NCI-H2171 treated with DMSO at 0.1 percent for 48 hours (cell line): ENCODE data around the gene ASCC1.
"Not testable (repeated sequence)": the region's sequence is repeated elsewhere in the genome, so short reads cannot be mapped to it uniquely, and the experiment has no call there.

Experiments
- DNase-seq: peaks from one replicate; lab custom pipeline; 2025; lab: John Stamatoyannopoulos, UW

ASCC1 gene

GRCh38 chr10:72219235-72219814 lies 3.2 kb upstream of the ASCC1 start:
- no peak for DNase-seq

DNA sequence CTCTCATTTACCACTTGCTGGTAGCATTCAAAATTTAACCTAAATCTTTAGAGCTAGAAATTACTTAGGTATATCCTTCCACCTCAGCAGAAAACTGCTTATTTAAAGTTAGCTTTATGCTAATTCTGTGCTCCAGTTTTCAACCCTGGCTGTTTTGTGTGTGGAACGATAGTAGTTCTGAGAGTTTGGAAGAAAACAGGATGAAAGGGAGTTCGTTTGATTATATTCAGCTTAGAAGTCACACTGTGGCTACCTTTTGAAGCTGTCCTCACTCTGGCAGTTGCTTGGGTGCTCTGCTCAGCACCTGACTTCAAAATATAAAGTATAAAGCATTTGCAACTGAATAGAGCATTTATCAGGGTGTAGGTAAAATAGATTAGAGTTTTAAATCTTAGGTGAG lies 2.6 kb upstream of the ASCC1 start:
- no peak for DNase-seq

GRCh38 chr10:72218325-72218724 lies 2.2 kb upstream of the ASCC1 start:
- no peak for DNase-seq

DNA sequence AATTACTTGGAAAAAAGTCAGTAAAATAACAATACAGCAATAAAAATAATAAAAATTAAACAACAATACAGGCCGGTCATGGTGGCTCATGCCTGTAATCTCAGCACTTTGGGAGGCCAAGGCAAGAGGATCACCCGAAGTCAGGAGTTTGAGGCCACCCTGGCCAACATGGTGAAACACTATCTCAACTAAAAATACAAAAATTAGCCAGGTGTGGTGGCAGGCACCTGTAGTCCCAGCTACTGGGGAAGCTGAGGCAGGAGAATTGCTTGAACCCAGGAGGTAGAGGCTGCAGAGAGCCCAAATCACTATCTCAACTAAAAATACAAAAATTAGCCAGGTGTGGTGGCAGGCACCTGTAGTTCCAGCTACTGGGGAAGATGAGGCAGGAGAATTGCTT lies 4.2 kb downstream of the ASCC1 start:
- not testable (repeated sequence) for DNase-seq

DNA sequence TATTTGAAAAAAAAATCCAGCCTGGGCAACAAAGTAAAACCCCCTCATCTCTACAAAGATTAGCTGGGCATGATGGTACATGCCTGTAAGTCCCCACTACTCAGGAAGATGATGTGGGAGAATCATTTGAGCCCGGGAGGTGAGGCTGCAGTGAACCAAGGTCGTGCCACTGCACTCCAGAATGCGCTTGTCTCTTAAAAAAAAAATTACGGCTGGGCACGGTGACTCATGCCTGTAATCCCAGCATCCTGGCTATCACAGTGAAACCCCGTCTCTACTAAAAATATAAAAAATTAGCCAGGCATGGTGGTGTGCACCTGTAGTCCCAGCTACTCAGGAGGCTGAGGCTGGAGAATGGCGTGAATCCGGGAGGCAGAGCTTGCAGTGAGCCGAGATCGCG lies 4.7 kb downstream of the ASCC1 start:
- DNase-seq: not testable (repeated sequence)

GRCh38 chr10:72208526-72208925 lies 7.5 kb downstream of the ASCC1 start:
- not testable (repeated sequence) for DNase-seq

DNA sequence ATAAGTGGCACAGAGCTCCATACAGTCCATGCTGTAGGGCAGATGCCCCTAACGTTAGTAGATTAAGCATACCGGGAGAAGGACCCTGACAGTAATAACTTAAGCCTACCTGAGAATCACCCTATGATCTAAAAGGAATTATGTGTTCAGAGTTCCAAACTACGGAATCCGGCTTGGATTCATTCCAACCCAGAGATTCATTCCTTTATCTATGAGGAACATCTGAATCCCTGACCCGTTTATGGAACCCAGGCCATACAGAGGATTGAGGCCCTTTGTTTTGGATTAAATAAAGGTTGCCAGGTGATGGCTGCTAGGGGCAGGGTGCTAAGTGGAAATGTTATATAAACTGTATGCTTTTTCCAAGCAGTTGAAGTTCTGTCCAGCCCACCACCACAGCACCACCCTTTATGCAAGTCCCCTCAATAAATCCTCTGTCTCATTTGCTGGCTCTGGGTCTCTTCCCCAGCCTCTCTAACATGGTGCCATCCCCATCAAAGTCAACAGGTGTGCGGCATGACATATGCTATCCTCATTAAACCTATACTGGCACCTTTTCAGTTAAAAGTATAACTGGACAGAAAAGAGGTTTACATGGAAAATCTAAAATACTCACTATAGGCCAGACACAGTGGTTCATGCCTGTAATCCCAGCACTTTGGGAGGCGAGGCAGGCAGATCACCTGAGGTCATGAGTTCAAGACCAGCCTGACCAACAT lies 9.4 kb downstream of the ASCC1 start:
- DNase-seq: no peak

DNA sequence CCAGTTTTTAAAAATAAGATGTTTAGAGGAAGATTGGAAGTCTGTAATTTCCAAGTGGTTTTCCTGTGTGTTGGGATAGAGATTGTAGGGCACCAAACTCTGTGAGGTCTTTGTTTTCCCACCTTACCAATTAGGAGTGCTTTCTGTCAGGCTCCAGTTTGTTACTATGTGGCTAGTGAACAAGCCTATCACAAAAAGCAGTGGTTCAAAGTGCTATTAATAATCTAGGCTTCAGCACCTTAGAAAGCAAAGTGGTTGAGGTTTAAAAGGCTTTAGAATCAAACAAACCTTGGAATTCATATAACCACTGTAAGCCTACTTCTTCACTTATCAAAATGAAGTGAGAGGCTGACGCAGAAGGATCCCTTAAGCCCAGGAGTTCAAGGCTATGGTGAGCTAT lies 11.4 kb downstream of the ASCC1 start:
- no peak for DNase-seq

DNA sequence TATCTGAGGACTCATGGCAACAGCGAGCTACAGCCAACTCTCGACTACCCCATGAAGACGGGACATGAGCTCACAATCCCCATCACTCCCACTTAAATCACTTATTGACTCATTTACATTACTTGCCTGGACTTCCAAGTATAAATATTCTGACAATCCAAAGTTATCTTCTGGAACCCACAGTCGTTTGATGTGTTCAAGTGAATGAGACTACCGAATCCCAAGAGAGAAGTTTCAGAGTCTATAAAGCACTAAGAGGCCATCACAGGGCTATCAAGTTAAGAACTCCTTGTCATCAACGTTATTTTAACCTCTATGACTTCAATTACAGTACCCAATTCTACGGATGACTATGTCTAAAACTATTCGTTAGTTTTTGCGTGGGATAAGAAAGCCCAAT lies 11.8 kb downstream of the ASCC1 start:
- DNase-seq: no peak

- no peak for DNase-seq
These were observed 14.8 kb downstream of the ASCC1 start for GRCh38 chr10:72201293-72201692.

GRCh38 chr10:72200883-72201282 lies 15.2 kb downstream of the ASCC1 start:
- no peak for DNase-seq

- DNase-seq: no peak
These were observed 21.1 kb downstream of the ASCC1 start for GRCh38 chr10:72194949-72195348.

- no peak for DNase-seq
These were observed 29.1 kb downstream of the ASCC1 start for GRCh38 chr10:72186982-72187330.

- no peak for DNase-seq
These were observed 29.7 kb downstream of the ASCC1 start for GRCh38 chr10:72186258-72186981.

GRCh38 chr10:72184156-72184555 lies 31.9 kb downstream of the ASCC1 start:
- DNase-seq: no peak

GRCh38 chr10:72177454-72177853 lies 38.6 kb downstream of the ASCC1 start:
- no peak for DNase-seq

DNA sequence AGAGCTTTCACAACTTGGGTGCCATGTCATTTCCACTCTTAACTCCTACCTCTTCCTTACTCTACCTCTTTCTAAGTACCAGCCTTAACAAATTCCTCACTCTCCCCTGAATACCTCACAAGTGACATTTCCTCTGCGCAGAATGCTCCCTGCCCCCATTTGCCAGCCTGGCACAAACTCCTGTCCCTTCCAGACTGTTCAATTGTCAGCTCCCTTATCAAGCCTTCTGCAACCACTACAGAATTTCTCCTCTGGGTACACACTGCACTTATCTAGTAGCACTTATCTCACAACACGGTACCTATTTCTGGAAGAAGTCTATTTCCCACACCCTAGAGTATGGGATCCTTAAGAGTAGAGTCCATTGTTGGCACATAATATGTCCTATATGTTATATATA lies 39.4 kb downstream of the ASCC1 start:
- DNase-seq: no peak

GRCh38 chr10:72175149-72175548 lies 40.9 kb downstream of the ASCC1 start:
- no peak for DNase-seq

GRCh38 chr10:72174297-72174662 lies 41.8 kb downstream of the ASCC1 start:
- DNase-seq: no peak

- no peak for DNase-seq
These were observed 42.3 kb downstream of the ASCC1 start for GRCh38 chr10:72173619-72174296.

DNA sequence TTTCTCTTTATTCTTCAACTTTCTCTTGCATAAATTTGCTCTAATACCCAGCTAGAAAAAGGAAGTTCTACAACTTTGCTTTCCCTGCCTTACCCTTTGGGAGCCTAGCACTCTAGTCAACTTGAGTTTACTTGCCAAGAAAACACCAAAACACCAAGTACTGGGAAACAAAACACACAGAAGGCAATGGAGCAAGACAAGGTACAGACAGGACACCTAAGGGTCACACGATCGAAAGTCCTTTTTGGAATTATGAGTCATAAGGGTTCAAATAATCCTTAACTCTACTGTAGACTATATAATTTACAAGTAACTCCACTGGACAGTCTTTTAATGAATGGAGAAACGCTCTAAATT lies 42.8 kb downstream of the ASCC1 start:
- no peak for DNase-seq

- no peak for DNase-seq
These were observed 44.9 kb downstream of the ASCC1 start for GRCh38 chr10:72171175-72171630.

DNA sequence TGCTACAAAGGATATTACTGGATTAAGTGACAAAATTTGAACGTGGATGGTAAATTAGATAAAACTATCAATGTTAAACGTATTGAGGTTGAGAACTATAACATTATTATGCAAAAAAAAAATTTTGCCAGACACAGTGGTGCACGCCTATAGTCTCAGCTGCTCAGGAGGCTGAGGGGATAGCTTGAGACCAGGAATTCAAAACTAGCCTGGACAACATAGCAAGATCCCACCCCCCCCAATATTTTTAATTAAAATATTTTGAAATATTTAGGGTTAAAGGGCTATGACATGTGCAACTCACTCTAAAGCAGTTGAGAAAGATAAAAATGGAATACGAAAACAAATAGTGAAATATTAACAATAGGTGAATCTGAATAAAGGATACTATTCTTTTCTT lies 45.3 kb downstream of the ASCC1 start:
- no peak for DNase-seq
